D341Med (cell line): Measurements from ENCODE around the gene MDC1.
"Not testable (repeated sequence)": the region's sequence is repeated elsewhere in the genome, so short reads cannot be mapped to it uniquely, and the experiment has no call there.

ENCODE experiments used
- DNase-seq: peaks from one replicate; pipeline ENCODE4 v3.0.0; 2012; ENCODE audit warnings: low spot score

MDC1 gene

GRCh38 chr6:30717129-30717844, at the start of gene MDC1:
Gene MDC1, minus strand, starts transcription at chr6:30717281. Its CDS starts 2,106 bp downstream, at chr6:30715175.
- peak; percentile 97 for DNase-seq

GRCh38 chr6:30766461-30767157, 49.5 kb upstream of the MDC1 start:
- no peak for DNase-seq

GRCh38 chr6:30765495-30765894, 48.4 kb upstream of the MDC1 start:
- DNase-seq, result not testable (repeated sequence)

GRCh38 chr6:30764490-30765043, 47.5 kb upstream of the MDC1 start:
- not testable (repeated sequence) for DNase-seq

GRCh38 chr6:30763618-30764489, 46.8 kb upstream of the MDC1 start:
- peak; percentile 52 for DNase-seq

GRCh38 chr6:30763155-30763617, 46.1 kb upstream of the MDC1 start:
- DNase-seq, result no peak

- DNase-seq, result no peak
These were observed 44.8 kb upstream of the MDC1 start for GRCh38 chr6:30761791-30762429.

- no peak for DNase-seq
These were observed 43.5 kb upstream of the MDC1 start for GRCh38 chr6:30760549-30760948.

- no peak for DNase-seq
These were observed 42.6 kb upstream of the MDC1 start for GRCh38 chr6:30759575-30760239.

- no peak for DNase-seq
These were observed 40.3 kb upstream of the MDC1 start for GRCh38 chr6:30757261-30757904.

GRCh38 chr6:30756405-30757003, 39.4 kb upstream of the MDC1 start:
- DNase-seq, result not testable (repeated sequence)

GRCh38 chr6:30754631-30755030, 37.5 kb upstream of the MDC1 start:
- no peak for DNase-seq

- DNase-seq, result no peak
These were observed 35.3 kb upstream of the MDC1 start for GRCh38 chr6:30752157-30752927.

- DNase-seq, result no peak
These were observed 33.2 kb upstream of the MDC1 start for GRCh38 chr6:30750379-30750668.

GRCh38 chr6:30749554-30750378, 32.7 kb upstream of the MDC1 start:
- DNase-seq, result no peak

- no peak for DNase-seq
These were observed 31.9 kb upstream of the MDC1 start for GRCh38 chr6:30748851-30749540.

- no peak for DNase-seq
These were observed 31.1 kb upstream of the MDC1 start for GRCh38 chr6:30747902-30748769.
